K562 (cell line): ENCODE measurements around the gene CD163. TPM values are rescaled to one million over a fixed set of nuclear protein-coding genes. Genes with fewer than 3 reads are reported as not detected.
"Not testable (repeated sequence)": the region's sequence is repeated elsewhere in the genome, so short reads cannot be mapped to it uniquely, and the experiment has no call there.

Experiments
- ATAC-seq: fragments of 200-7000 bp; cut with Tn5 transposase; 3 replicates; pipeline ENCODE4 v1.9.1; 2020; ENCODE audit warnings: moderate library complexity
- BruUV-seq: library from RNA; stranded (reverse); fragments of 400-500 nt; replicated peaks from 2 replicates; lab custom pipeline; 2021; lab: Mats Ljungman, UMichigan
- CTCF ChIA-PET: fragments of 300-600 bp; formaldehyde crosslinking; extraction: SDS; loops from one replicate; lab custom pipeline; 2021; ENCODE audit warnings: low intra/inter-chr PET ratio; lab: Yijun Ruan, JAX
- POLR2A ChIA-PET: fragments of 300-600, 350-650 bp; sonication (Branson Sonifier 250); formaldehyde crosslinking; extraction: SDS; loops from one replicate; lab custom pipeline; 2021; ENCODE audit warnings: antibody characterized with exemption, inconsistent platforms; lab: Yijun Ruan, JAX
- DNase-seq, 4 experiments: peaks; one replicate each; pipeline versions ENCODE4 v3.0.0 to v3.0.0-alpha.2; 2011 to 2018; ENCODE audit warnings: low spot score in 3 of 4, mixed read lengths in 3 of 4; ENCODE audit errors: extremely low read depth in 1 of 4
- FAIRE-seq: peaks from 2 replicates; lab custom pipeline; 2011; peaks lifted over from hg19 to GRCh38; lab: Jason Lieb, UNC
- H2AFZ ChIP-seq: 2 replicates; pipeline ENCODE4 v1.6.0; 2011; ENCODE audit warnings: low read depth, low read length, control low read depth, inconsistent platforms
- H3K27ac ChIP-seq: fragments of 200-600 bp; 3 replicates; pipeline ENCODE4 v1.8.0; 2011; ENCODE audit warnings: low read depth, mild to moderate bottlenecking, control low read depth, inconsistent platforms, low read length, moderate library complexity, mixed read lengths; ENCODE audit errors: extremely low read depth
- H3K27me3 ChIP-seq, 2 experiments: fragments of 300-600 bp in 1 of 2; 2 replicates in 1 of 2; 3 replicates in 1 of 2; pipeline versions ENCODE4 v1.6.0 to v1.8.0; 2011; ENCODE audit warnings: inconsistent platforms in 2 of 2, low read length in 2 of 2, mild to moderate bottlenecking in 1 of 2, mixed read lengths in 1 of 2, moderate library complexity in 1 of 2; ENCODE audit not compliant: control insufficient read depth in 2 of 2, insufficient read depth in 2 of 2
- H3K36me3 ChIP-seq: fragments of 300-600 bp; 3 replicates; pipeline ENCODE4 v1.8.0; 2011; ENCODE audit warnings: mild to moderate bottlenecking, low read length, inconsistent platforms; ENCODE audit not compliant: control insufficient read depth, insufficient read depth
- H3K4me1 ChIP-seq, 2 experiments: fragments of 200-600 bp in 1 of 2; replicated peaks in 1 of 2; 2 replicates in 1 of 2; 3 replicates in 1 of 2; pipeline versions ENCODE4 v1.5.1 to v1.8.0; 2011; ENCODE audit warnings: inconsistent platforms in 2 of 2, low read length in 2 of 2, mild to moderate bottlenecking in 1 of 2, mixed read lengths in 1 of 2, moderate library complexity in 1 of 2; ENCODE audit not compliant: control insufficient read depth in 2 of 2, insufficient read depth in 2 of 2
- H3K4me2 ChIP-seq: 2 replicates; pipeline ENCODE4 v1.6.1; 2011; ENCODE audit warnings: low read length, control low read depth, inconsistent platforms, mixed read lengths; ENCODE audit not compliant: insufficient read depth
- H3K4me3 ChIP-seq: fragments of 200-600 bp; sonication (generic), shearing (Covaris generic); 2 replicates; pipeline ENCODE4 v1.5.1; 2016; ENCODE audit warnings: control low read depth, inconsistent platforms
- H3K79me2 ChIP-seq: fragments of 200-600 bp; 3 replicates; pipeline ENCODE4 v1.8.0; 2011; ENCODE audit warnings: low read length, inconsistent platforms; ENCODE audit not compliant: control insufficient read depth, insufficient read depth
- H3K9ac ChIP-seq, 2 experiments: 2 replicates each; pipeline versions ENCODE4 v1.6.0 to v1.6.1; 2011; ENCODE audit warnings: low read depth in 2 of 2, low read length in 2 of 2, control low read depth in 1 of 2, inconsistent platforms in 1 of 2, mild to moderate bottlenecking in 1 of 2, mixed read lengths in 1 of 2; ENCODE audit not compliant: insufficient read depth in 1 of 2
- H3K9me1 ChIP-seq: one replicate; pipeline ENCODE4 v1.6.0; 2011; ENCODE audit warnings: inconsistent platforms, mild to moderate bottlenecking, low read length, moderate library complexity; ENCODE audit not compliant: control insufficient read depth, insufficient read depth
- H3K9me3 ChIP-seq: replicated peaks from 2 replicates; pipeline ENCODE4 v1.5.1; 2011; ENCODE audit warnings: low read depth, low read length, inconsistent platforms; ENCODE audit not compliant: control insufficient read depth, insufficient read depth
- H4K20me1 ChIP-seq: replicated peaks from 2 replicates; pipeline ENCODE4 v1.6.1; 2011; ENCODE audit warnings: low read length, inconsistent platforms, mixed read lengths; ENCODE audit not compliant: control insufficient read depth, insufficient read depth
- REST ChIP-seq, 2 experiments: fragments of 450-650 bp; formaldehyde crosslinking in 1 of 2; IDR thresholded peaks; 2 replicates each; pipeline versions ENCODE4 v1.4.0 to v1.6.1; 2014 to 2020; ENCODE audit warnings: mild to moderate bottlenecking in 2 of 2, borderline replicate concordance in 1 of 2, low read depth in 1 of 2
- WGBS: fragments of 100-300 bp; shearing (Covaris generic); methylation state at CpG from one replicate; pipeline ENCODE4 v1.1.6; 2016; ENCODE audit warnings: low coverage, mixed read lengths; ENCODE audit not compliant: insufficient coverage; ENCODE audit errors: missing lambda C conversion rate; 5-methylcytosine and 5-hydroxymethylcytosine counted together
- in situ Hi-C: fragments of 300-500 bp; cut with MboI; formaldehyde crosslinking; loops from 4 replicates; pipeline ENCODE4 v1.15.0; 2018; ENCODE audit warnings: inconsistent platforms, mixed read lengths
- intact Hi-C: fragments of 100-400 bp; cut with micrococcal nuclease; formaldehyde crosslinking; loops from 2 replicates; pipeline ENCODE4 v1.14.2; 2022
- polyA plus RNA-seq, 8 experiments: library from polyadenylated mRNA; depleted of rRNA in 4 of 8; stranded (reverse) in 5 of 8; unstranded in 3 of 8; fragments of >200 nt; fragmentation: Nextera tagmentation in 2 of 8; fragmentation: Illumina TruSeq in 1 of 8; extraction: Ambion mirVana in 2 of 8; extraction: Trizol in 1 of 8; gene quantifications; 2 replicates each; pipeline versions ENCODE4 v1.2.1 to v1.2.3, GENCODE V29; 2011 to 2014; ENCODE audit warnings: inconsistent platforms in 1 of 8, missing spikeins in 1 of 8
- total RNA-seq, 7 experiments: library from RNA; depleted of rRNA in 6 of 7; stranded (reverse); fragments of >200 nt in 6 of 7; fragmentation: Illumina TruSeq in 2 of 7; extraction: Trizol in 2 of 7; gene quantifications; 2 replicates each; pipeline versions ENCODE4 v1.2.1 to v1.2.3, GENCODE V29; 2011 to 2021; ENCODE audit warnings: low replicate concordance in 1 of 7
- TF ChIP-seq, protein P1 (sequence below), 2 experiments: fragments of 450-650 bp in 1 of 2; sonication (generic) in 1 of 2; formaldehyde crosslinking in 1 of 2; IDR thresholded peaks; 2 replicates each; pipeline versions ENCODE4 v1.7.1 to v1.9.0; 2016 to 2022; ENCODE audit warnings: inconsistent platforms in 1 of 2, mild to moderate bottlenecking in 1 of 2, missing genetic modification reagents in 1 of 2

The CD163 gene
- total and polyA plus RNA-seq, 9 of the 15 experiments (the other 6 are each of a cell fraction or from before 2014, with no cell fraction given) = 0.62 TPM; not detected in 8

DNA sequence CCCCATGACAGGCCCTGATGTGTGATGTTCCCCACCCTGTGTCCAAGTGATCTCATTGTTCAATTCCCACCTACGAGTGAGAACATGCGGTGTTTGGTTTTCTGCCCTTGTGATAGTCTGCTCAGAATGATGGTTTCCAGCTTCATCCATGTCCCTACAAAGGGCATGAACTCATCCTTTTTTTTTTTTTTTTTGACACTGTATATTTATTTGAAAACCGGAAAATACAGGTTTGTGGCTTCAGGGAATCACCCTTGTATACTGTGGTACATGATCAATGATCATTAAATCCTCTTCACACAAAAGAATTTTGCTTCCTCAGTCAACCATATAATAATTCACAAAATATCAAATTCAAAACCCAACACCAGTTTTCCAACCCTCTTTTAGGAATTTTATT is 66.1 kb downstream of the CD163 start:
- H3K4me1 ChIP-seq; H3K27ac ChIP-seq; BruUV-seq; H3K4me2 ChIP-seq; H4K20me1 ChIP-seq; H2AFZ ChIP-seq; H3K36me3 ChIP-seq; H3K9me1 ChIP-seq; H3K4me3 ChIP-seq; intact Hi-C loops; TF ChIP-seq REST (CRISPR knock-in tag; IDR thresholded peaks at IDR 0.05; ENCODE audit: low read depth): not testable (repeated sequence)
- in situ Hi-C loops = loop anchor here (10.0 kb wide), 1 partner anchor 63 kb away; no protein-coding TSS in a partner anchor
- TF ChIP-seq, protein P1, sequence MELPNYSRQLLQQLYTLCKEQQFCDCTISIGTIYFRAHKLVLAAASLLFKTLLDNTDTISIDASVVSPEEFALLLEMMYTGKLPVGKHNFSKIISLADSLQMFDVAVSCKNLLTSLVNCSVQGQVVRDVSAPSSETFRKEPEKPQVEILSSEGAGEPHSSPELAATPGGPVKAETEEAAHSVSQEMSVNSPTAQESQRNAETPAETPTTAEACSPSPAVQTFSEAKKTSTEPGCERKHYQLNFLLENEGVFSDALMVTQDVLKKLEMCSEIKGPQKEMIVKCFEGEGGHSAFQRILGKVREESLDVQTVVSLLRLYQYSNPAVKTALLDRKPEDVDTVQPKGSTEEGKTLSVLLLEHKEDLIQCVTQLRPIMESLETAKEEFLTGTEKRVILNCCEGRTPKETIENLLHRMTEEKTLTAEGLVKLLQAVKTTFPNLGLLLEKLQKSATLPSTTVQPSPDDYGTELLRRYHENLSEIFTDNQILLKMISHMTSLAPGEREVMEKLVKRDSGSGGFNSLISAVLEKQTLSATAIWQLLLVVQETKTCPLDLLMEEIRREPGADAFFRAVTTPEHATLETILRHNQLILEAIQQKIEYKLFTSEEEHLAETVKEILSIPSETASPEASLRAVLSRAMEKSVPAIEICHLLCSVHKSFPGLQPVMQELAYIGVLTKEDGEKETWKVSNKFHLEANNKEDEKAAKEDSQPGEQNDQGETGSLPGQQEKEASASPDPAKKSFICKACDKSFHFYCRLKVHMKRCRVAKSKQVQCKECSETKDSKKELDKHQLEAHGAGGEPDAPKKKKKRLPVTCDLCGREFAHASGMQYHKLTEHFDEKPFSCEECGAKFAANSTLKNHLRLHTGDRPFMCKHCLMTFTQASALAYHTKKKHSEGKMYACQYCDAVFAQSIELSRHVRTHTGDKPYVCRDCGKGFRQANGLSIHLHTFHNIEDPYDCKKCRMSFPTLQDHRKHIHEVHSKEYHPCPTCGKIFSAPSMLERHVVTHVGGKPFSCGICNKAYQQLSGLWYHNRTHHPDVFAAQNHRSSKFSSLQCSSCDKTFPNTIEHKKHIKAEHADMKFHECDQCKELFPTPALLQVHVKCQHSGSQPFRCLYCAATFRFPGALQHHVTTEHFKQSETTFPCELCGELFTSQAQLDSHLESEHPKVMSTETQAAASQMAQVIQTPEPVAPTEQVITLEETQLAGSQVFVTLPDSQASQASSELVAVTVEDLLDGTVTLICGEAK (IDR thresholded peaks at IDR 0.05) = peak; percentile 76
- TF ChIP-seq, protein P1 (CRISPR knock-in tag; IDR thresholded peaks at IDR 0.05) = not testable (repeated sequence)
- peak; percentile 55; the same call in 1 of the 2 replicates for TF ChIP-seq REST (IDR thresholded peaks at IDR 0.05; ENCODE audit: borderline replicate concordance)
- TF ChIP-seq, all 486 proteins: peak for 2; not testable (repeated sequence) for 484
- 11% methylated on average over 3 of the region's 3 CpGs for WGBS
- H3K9me3 ChIP-seq, POLR2A ChIA-PET, H3K9ac ChIP-seq, H3K27me3 ChIP-seq, DNase-seq, H3K79me2 ChIP-seq, ATAC-seq, FAIRE-seq: not testable (repeated sequence)
- CTCF ChIA-PET = interaction anchor here (1.1 kb wide), 1 partner anchor 216 kb away, joined by 3 read pairs; no protein-coding TSS in a partner anchor
